GM23338 (cell line): ENCODE measurements around the gene CDH4. TPM values are rescaled to one million over a fixed set of nuclear protein-coding genes. Genes with fewer than 3 reads are reported as not detected.

Experiments
- ATAC-seq: fragments of 200-7000 bp; cut with Tn5 transposase; 3 replicates; pipeline ENCODE4 v1.9.1; 2020
- DNase-seq: peaks from one replicate; pipeline ENCODE4 v3.0.0-alpha.2; 2015; ENCODE audit warnings: low spot score
- H2AFZ ChIP-seq: fragments of 200-600 bp; sonication (generic); 2 replicates; pipeline ENCODE4 v1.8.0; 2016; ENCODE audit warnings: antibody characterized with exemption, mild to moderate bottlenecking, moderate library complexity
- H3F3A ChIP-seq: fragments of 200-600 bp; sonication (generic); replicated peaks from 2 replicates; pipeline ENCODE4 v1.8.0; 2017; ENCODE audit warnings: antibody characterized with exemption, mixed run types, low read depth
- H3K27ac ChIP-seq: fragments of 200-600 bp; sonication (generic); 2 replicates; pipeline ENCODE4 v1.6.1; 2016; ENCODE audit warnings: low read depth
- H3K27me3 ChIP-seq: fragments of 200-600 bp; sonication (generic); 2 replicates; pipeline ENCODE4 v1.8.0; 2016; ENCODE audit warnings: mild to moderate bottlenecking, mixed run types, moderate library complexity; ENCODE audit not compliant: insufficient read depth
- H3K36me3 ChIP-seq: fragments of 200-600 bp; sonication (generic); 2 replicates; pipeline ENCODE4 v1.8.0; 2016; ENCODE audit warnings: mild to moderate bottlenecking; ENCODE audit not compliant: insufficient read depth
- H3K4me1 ChIP-seq: fragments of 200-600 bp; sonication (generic); 2 replicates; pipeline ENCODE4 v1.8.0; 2016; ENCODE audit warnings: mild to moderate bottlenecking, moderate library complexity; ENCODE audit not compliant: insufficient read depth
- H3K4me2 ChIP-seq: fragments of 200-600 bp; sonication (generic); 2 replicates; pipeline ENCODE4 v1.7.1; 2017; ENCODE audit warnings: mixed run types
- H3K4me3 ChIP-seq: fragments of 200-600 bp; sonication (generic); 2 replicates; pipeline ENCODE4 v1.6.1; 2016; ENCODE audit warnings: mixed run types
- H3K79me2 ChIP-seq: fragments of 200-600 bp; sonication (generic); replicated peaks from 2 replicates; pipeline ENCODE4 v1.8.0; 2017; ENCODE audit warnings: mild to moderate bottlenecking; ENCODE audit not compliant: insufficient read depth
- H3K9me2 ChIP-seq: fragments of 200-600 bp; sonication (generic); 2 replicates; pipeline ENCODE4 v1.8.0; 2017; ENCODE audit not compliant: insufficient read depth
- H4K20me1 ChIP-seq: fragments of 200-600 bp; sonication (generic); replicated peaks from 2 replicates; pipeline ENCODE4 v1.8.0; 2017; ENCODE audit warnings: mild to moderate bottlenecking; ENCODE audit not compliant: insufficient read depth
- H3K27ac Mint-ChIP-seq: 2 replicates; pipeline ENCODE4 v1.8.0; 2020; ENCODE audit warnings: inconsistent platforms, mild to moderate bottlenecking, moderate library complexity, mixed read lengths
- H3K27me3 Mint-ChIP-seq: 3 replicates; pipeline ENCODE4 v1.8.0; 2022; ENCODE audit warnings: low read depth, mild to moderate bottlenecking, moderate library complexity, mixed read lengths, inconsistent platforms; ENCODE audit not compliant: insufficient read depth, poor library complexity
- H3K36me3 Mint-ChIP-seq: 3 replicates; pipeline ENCODE4 v1.8.0; 2021; ENCODE audit warnings: low read depth, mild to moderate bottlenecking, inconsistent platforms, moderate library complexity, mixed read lengths
- H3K4me1 Mint-ChIP-seq: 3 replicates; pipeline ENCODE4 v1.8.0; 2020; ENCODE audit warnings: mild to moderate bottlenecking, inconsistent platforms, mixed read lengths
- H3K4me3 Mint-ChIP-seq: 3 replicates; pipeline ENCODE4 v1.8.0; 2021; ENCODE audit warnings: moderate library complexity, mild to moderate bottlenecking, inconsistent platforms, mixed read lengths
- H3K9me3 Mint-ChIP-seq: 3 replicates; pipeline ENCODE4 v1.8.0; 2020; ENCODE audit warnings: moderate library complexity, mild to moderate bottlenecking, inconsistent platforms, mixed read lengths
- CREB1 ChIP-seq: fragments of 250-450 bp; sonication (Bioruptor Pico); IDR thresholded peaks from 2 replicates; pipeline ENCODE4 v1.5.0; 2020; ENCODE audit warnings: low read depth, mild to moderate bottlenecking, moderate library complexity
- CTCF ChIP-seq, 2 experiments: fragments of 200-600 bp in 1 of 2; sonication (generic) in 1 of 2; conservative IDR thresholded peaks; 2 replicates each; pipeline versions ENCODE4 v1.5.1 to v1.6.1; 2016 to 2017; ENCODE audit warnings: antibody characterized with exemption in 2 of 2, low read depth in 2 of 2, mild to moderate bottlenecking in 2 of 2, moderate library complexity in 1 of 2
- ETS1 ChIP-seq: IDR thresholded peaks from 2 replicates; pipeline ENCODE4 v1.6.1; 2016; ENCODE audit warnings: antibody characterized with exemption
- EZH2 ChIP-seq: fragments of 200-600 bp; sonication (generic); IDR thresholded peaks from one replicate; pipeline ENCODE4 v1.8.0; 2017; ENCODE audit warnings: antibody characterized with exemption, mild to moderate bottlenecking, low read depth; ENCODE audit not compliant: unreplicated experiment
- EZH2phosphoT487 ChIP-seq: fragments of 200-600 bp; sonication (generic); IDR thresholded peaks from one replicate; pipeline ENCODE4 v1.8.1; 2018; ENCODE audit warnings: antibody characterized with exemption; ENCODE audit not compliant: unreplicated experiment
- JUNB ChIP-seq: IDR thresholded peaks from one replicate; pipeline ENCODE4 v1.6.1; 2016; ENCODE audit warnings: antibody characterized with exemption; ENCODE audit not compliant: unreplicated experiment
- NANOG ChIP-seq: IDR thresholded peaks from 2 replicates; pipeline ENCODE4 v1.6.1; 2016; ENCODE audit warnings: antibody characterized with exemption, borderline replicate concordance
- POLR2AphosphoS5 ChIP-seq: IDR thresholded peaks from 2 replicates; pipeline ENCODE4 v1.6.1; 2016; ENCODE audit warnings: antibody characterized with exemption, low read depth
- REST ChIP-seq: IDR thresholded peaks from one replicate; pipeline ENCODE4 v1.6.1; 2018; ENCODE audit warnings: antibody characterized with exemption; ENCODE audit not compliant: unreplicated experiment
- STAT1 ChIP-seq: IDR thresholded peaks from one replicate; pipeline ENCODE4 v1.6.1; 2016; ENCODE audit warnings: antibody characterized with exemption; ENCODE audit not compliant: unreplicated experiment
- ZNF114 ChIP-seq: fragments of 250-450 bp; sonication (Bioruptor Pico); IDR thresholded peaks from 2 replicates; pipeline ENCODE4 v1.5.0; 2020; ENCODE audit warnings: mild to moderate bottlenecking, moderate library complexity
- ZNF331 ChIP-seq: fragments of 250-450 bp; sonication (Bioruptor Pico); IDR thresholded peaks from 2 replicates; pipeline ENCODE4 v1.5.0; 2020; ENCODE audit warnings: low read depth, mild to moderate bottlenecking, moderate library complexity
- ZNF462 ChIP-seq: fragments of 250-450 bp; sonication (Bioruptor Pico); IDR thresholded peaks from 2 replicates; pipeline ENCODE4 v1.5.0; 2020; ENCODE audit warnings: mild to moderate bottlenecking, moderate library complexity
- polyA plus RNA-seq: library from polyadenylated mRNA; unstranded; fragments of >200 nt; fragmentation: Nextera tagmentation; extraction: Ambion mirVana; gene quantifications from 2 replicates; pipeline ENCODE4 v1.2.1, GENCODE V29; 2016
- total RNA-seq: library from RNA; depleted of rRNA; stranded (reverse); fragments of >200 nt; shearing (Covaris generic); gene quantifications from 2 replicates; pipeline ENCODE4 v1.2.3, GENCODE V29; 2014

Gene CDH4
- total and polyA plus RNA-seq, 2 experiments from 2014 or later: 1.2 to 4.2 TPM

GRCh38 chr20:61546641-61547040, 294.6 kb downstream of the CDH4 start:
- H3K4me1 Mint-ChIP-seq: no peaks in the 10 kb centered on the region
- peaks cover 13% of the 10 kb centered on the region for H3K27me3 Mint-ChIP-seq
- TF ChIP-seq ZNF462 (CRISPR knock-in tag) (no peak), CTCF (conservative IDR thresholded peaks at IDR 0.05; ENCODE audit: low read depth in 2 of 2) (no peak), NANOG (no peak), ZNF114 (CRISPR knock-in tag) (no peak), EZH2phosphoT487 (no peak), JUNB (no peak), ZNF331 (CRISPR knock-in tag) (no peak), STAT1 (no peak), EZH2 (no peak), CREB1 (CRISPR knock-in tag) (no peak), REST (no peak), ETS1 (no peak), POLR2AphosphoS5 (no peak)
- no peaks in the 10 kb centered on the region for H4K20me1 ChIP-seq
- no peaks in the 10 kb centered on the region for H3F3A ChIP-seq
- peaks cover 3% of the 10 kb centered on the region; the same call in 2 of the 3 replicates for H3K36me3 Mint-ChIP-seq
- no peak overlapping the region for H3K4me2 ChIP-seq
- no peak overlapping the region for H3K27ac ChIP-seq
- DNase-seq: no peak
- H3K9me3 Mint-ChIP-seq: peaks cover 6% of the 10 kb centered on the region
- H3K27ac Mint-ChIP-seq: no peak overlapping the region
- H3K4me3 ChIP-seq: no peak overlapping the region
- no peak overlapping the region for H3K4me3 Mint-ChIP-seq
- peaks cover 3% of the 10 kb centered on the region; the same call in 1 of the 2 replicates for H3K36me3 ChIP-seq
- no peaks in the 10 kb centered on the region for H3K4me1 ChIP-seq
- no peaks in the 10 kb centered on the region for H3K79me2 ChIP-seq
- no peak overlapping the region for H2AFZ ChIP-seq
- no peaks in the 10 kb centered on the region for H3K9me2 ChIP-seq
- no peak for ATAC-seq
- H3K27me3 ChIP-seq: no peaks in the 10 kb centered on the region
